Measurements from ENCODE around the gene PPP1R37.

PPP1R37 gene

DNA sequence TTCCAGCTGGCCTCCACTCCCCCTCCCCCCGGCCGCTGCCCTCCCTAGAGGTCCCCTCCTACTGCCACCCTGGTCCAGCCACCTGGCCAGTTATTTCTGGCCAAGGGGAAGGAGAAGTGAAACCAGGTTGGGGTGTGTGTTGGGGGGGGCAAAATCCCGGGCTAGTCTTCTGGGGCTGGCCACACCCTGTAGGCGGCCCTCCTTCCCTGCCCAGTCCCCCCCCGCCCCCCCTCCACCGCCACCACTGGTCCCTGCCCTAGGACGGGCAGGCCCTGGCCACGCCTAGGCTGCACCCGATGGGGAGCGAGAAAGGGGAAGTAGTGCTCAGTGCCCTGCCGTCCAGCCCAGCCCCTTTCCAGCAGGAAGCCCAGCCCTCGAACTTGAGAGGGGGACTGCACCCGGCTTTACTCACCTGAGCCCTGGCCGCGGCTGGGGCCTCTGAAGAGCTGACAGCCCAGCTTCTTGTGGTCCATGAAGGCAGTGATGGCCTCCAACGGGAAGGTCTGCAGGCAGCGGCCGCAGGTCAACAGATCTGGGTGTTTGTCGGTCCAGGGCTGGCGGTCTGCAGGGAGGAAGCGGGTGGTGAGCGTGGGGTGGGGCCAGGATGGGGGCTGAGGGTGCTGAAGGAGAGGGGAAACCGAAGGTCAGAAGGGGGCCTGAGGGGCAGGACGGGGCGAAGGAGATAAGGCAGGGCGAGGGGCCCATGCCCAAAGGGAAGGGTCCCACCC is 17.5 kb upstream of the PPP1R37 start:
- ATAC-seq = no peak

DNA sequence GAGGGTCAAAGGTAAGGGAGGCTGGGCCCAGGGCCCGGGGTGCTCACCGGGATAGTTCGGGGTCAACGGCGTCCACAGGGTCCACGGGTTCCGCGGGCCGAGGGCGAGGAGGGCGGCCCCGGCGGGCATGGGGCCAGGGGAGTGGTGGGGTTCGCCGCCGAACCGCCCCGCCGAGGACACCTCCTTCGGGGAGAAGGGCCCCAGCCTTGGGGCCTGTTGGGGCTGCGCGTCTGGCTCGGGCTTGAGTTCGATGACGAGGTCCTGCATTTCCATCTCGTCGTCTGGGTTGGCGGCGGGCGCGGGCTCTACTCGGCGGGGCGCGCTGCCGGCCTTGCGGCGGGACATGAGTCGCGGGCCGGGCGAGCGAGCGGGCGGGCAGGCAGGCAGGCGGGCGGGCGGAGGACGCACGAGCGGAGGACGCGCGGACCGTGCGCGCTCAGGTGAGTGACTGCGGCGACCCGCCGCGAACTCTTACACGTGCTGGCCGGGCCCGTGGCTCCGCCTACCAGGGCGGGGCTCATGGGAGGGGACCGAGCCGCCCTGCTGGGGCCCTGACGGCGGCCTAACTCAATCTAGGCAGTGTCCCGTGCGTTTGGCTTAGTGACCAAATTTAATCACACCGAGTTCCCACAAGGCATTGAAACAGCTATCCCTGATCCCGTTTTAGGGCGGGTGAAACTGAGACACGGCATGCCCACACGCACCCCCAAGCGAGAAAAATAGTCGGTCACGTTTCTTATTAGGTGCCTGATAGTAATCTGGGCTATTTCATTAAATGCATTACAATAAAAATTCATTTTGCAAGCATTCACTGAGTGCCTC is 16.7 kb upstream of the PPP1R37 start, which contains the start of gene ZNF296:
TSS of gene ZNF296 (minus strand) at position 450 of the 822 bp plus-strand sequence. CDS start at position 345, 105 bp downstream.
- no peak for ATAC-seq
- TF ChIP-seq ARNTL (CRISPR knock-in tag; IDR thresholded peaks at IDR 0.05; ENCODE audit: borderline replicate concordance, low read depth) = no peak
- TF ChIP-seq, protein P1, sequence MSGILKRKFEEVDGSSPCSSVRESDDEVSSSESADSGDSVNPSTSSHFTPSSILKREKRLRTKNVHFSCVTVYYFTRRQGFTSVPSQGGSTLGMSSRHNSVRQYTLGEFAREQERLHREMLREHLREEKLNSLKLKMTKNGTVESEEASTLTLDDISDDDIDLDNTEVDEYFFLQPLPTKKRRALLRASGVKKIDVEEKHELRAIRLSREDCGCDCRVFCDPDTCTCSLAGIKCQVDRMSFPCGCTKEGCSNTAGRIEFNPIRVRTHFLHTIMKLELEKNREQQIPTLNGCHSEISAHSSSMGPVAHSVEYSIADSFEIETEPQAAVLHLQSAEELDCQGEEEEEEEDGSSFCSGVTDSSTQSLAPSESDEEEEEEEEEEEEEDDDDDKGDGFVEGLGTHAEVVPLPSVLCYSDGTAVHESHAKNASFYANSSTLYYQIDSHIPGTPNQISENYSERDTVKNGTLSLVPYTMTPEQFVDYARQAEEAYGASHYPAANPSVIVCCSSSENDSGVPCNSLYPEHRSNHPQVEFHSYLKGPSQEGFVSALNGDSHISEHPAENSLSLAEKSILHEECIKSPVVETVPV (CRISPR knock-in tag; IDR thresholded peaks at IDR 0.05) = no peak
- no peak for TF ChIP-seq OSR1 (CRISPR knock-in tag; IDR thresholded peaks at IDR 0.05)
- no peak for TF ChIP-seq TOX (CRISPR knock-in tag; IDR thresholded peaks at IDR 0.05; ENCODE audit: borderline replicate concordance)
- no peak for TF ChIP-seq ESRRG (CRISPR knock-in tag; IDR thresholded peaks at IDR 0.05)
- TF ChIP-seq TCF4 (CRISPR knock-in tag; IDR thresholded peaks at IDR 0.05; ENCODE audit: borderline replicate concordance) = no peak
- TF ChIP-seq, protein P2, sequence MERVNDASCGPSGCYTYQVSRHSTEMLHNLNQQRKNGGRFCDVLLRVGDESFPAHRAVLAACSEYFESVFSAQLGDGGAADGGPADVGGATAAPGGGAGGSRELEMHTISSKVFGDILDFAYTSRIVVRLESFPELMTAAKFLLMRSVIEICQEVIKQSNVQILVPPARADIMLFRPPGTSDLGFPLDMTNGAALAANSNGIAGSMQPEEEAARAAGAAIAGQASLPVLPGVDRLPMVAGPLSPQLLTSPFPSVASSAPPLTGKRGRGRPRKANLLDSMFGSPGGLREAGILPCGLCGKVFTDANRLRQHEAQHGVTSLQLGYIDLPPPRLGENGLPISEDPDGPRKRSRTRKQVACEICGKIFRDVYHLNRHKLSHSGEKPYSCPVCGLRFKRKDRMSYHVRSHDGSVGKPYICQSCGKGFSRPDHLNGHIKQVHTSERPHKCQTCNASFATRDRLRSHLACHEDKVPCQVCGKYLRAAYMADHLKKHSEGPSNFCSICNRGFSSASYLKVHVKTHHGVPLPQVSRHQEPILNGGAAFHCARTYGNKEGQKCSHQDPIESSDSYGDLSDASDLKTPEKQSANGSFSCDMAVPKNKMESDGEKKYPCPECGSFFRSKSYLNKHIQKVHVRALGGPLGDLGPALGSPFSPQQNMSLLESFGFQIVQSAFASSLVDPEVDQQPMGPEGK (CRISPR knock-in tag; IDR thresholded peaks at IDR 0.05; ENCODE audit: borderline replicate concordance) = no peak
- TF ChIP-seq ZFP3 (CRISPR knock-in tag; IDR thresholded peaks at IDR 0.05) = no peak
- no peak for TF ChIP-seq ZNF70 (CRISPR knock-in tag; IDR thresholded peaks at IDR 0.05)
- no peak for TF ChIP-seq PPARA (CRISPR knock-in tag; IDR thresholded peaks at IDR 0.05; ENCODE audit: borderline replicate concordance)
- TF ChIP-seq ZNF565 (CRISPR knock-in tag; conservative IDR thresholded peaks at IDR 0.05; ENCODE audit: low read depth) = no peak

More for the DNA sequence above, 17.5 kb upstream of the PPP1R37 start:
- TF ChIP-seq ZC3H10 (CRISPR knock-in tag; IDR thresholded peaks at IDR 0.05) (no peak), BACH2 (CRISPR knock-in tag; IDR thresholded peaks at IDR 0.05; ENCODE audit: borderline replicate concordance) (no peak), SNAI2 (CRISPR knock-in tag; IDR thresholded peaks at IDR 0.05) (no peak), OSR1 (CRISPR knock-in tag; IDR thresholded peaks at IDR 0.05) (no peak), ZFP30 (CRISPR knock-in tag; IDR thresholded peaks at IDR 0.05) (no peak), ZFP3 (CRISPR knock-in tag; IDR thresholded peaks at IDR 0.05) (no peak), ZNF70 (CRISPR knock-in tag; IDR thresholded peaks at IDR 0.05) (no peak), ARNTL (CRISPR knock-in tag; IDR thresholded peaks at IDR 0.05; ENCODE audit: borderline replicate concordance, low read depth) (no peak), ZNF8 (CRISPR knock-in tag; IDR thresholded peaks at IDR 0.05) (no peak), GLIS3 (CRISPR knock-in tag; IDR thresholded peaks at IDR 0.05) (no peak), ESRRG (CRISPR knock-in tag; IDR thresholded peaks at IDR 0.05) (no peak), PPARA (CRISPR knock-in tag; IDR thresholded peaks at IDR 0.05; ENCODE audit: borderline replicate concordance) (no peak)
- TF ChIP-seq, protein P3, sequence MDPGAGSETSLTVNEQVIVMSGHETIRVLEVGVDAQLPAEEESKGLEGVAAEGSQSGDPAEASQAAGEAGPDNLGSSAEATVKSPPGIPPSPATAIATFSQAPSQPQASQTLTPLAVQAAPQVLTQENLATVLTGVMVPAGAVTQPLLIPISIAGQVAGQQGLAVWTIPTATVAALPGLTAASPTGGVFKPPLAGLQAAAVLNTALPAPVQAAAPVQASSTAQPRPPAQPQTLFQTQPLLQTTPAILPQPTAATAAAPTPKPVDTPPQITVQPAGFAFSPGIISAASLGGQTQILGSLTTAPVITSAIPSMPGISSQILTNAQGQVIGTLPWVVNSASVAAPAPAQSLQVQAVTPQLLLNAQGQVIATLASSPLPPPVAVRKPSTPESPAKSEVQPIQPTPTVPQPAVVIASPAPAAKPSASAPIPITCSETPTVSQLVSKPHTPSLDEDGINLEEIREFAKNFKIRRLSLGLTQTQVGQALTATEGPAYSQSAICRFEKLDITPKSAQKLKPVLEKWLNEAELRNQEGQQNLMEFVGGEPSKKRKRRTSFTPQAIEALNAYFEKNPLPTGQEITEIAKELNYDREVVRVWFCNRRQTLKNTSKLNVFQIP (CRISPR knock-in tag; IDR thresholded peaks at IDR 0.05; ENCODE audit: borderline replicate concordance, low read depth) = no peak
- TF ChIP-seq, protein P4, sequence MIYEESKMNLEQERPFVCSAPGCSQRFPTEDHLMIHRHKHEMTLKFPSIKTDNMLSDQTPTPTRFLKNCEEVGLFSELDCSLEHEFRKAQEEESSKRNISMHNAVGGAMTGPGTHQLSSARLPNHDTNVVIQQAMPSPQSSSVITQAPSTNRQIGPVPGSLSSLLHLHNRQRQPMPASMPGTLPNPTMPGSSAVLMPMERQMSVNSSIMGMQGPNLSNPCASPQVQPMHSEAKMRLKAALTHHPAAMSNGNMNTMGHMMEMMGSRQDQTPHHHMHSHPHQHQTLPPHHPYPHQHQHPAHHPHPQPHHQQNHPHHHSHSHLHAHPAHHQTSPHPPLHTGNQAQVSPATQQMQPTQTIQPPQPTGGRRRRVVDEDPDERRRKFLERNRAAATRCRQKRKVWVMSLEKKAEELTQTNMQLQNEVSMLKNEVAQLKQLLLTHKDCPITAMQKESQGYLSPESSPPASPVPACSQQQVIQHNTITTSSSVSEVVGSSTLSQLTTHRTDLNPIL (CRISPR knock-in tag; IDR thresholded peaks at IDR 0.05; ENCODE audit: low read depth) = no peak
- TF ChIP-seq, protein P1 (CRISPR knock-in tag; IDR thresholded peaks at IDR 0.05) = no peak
- TF ChIP-seq, protein P2 (CRISPR knock-in tag; IDR thresholded peaks at IDR 0.05; ENCODE audit: borderline replicate concordance) = no peak
- TF ChIP-seq, protein P5, sequence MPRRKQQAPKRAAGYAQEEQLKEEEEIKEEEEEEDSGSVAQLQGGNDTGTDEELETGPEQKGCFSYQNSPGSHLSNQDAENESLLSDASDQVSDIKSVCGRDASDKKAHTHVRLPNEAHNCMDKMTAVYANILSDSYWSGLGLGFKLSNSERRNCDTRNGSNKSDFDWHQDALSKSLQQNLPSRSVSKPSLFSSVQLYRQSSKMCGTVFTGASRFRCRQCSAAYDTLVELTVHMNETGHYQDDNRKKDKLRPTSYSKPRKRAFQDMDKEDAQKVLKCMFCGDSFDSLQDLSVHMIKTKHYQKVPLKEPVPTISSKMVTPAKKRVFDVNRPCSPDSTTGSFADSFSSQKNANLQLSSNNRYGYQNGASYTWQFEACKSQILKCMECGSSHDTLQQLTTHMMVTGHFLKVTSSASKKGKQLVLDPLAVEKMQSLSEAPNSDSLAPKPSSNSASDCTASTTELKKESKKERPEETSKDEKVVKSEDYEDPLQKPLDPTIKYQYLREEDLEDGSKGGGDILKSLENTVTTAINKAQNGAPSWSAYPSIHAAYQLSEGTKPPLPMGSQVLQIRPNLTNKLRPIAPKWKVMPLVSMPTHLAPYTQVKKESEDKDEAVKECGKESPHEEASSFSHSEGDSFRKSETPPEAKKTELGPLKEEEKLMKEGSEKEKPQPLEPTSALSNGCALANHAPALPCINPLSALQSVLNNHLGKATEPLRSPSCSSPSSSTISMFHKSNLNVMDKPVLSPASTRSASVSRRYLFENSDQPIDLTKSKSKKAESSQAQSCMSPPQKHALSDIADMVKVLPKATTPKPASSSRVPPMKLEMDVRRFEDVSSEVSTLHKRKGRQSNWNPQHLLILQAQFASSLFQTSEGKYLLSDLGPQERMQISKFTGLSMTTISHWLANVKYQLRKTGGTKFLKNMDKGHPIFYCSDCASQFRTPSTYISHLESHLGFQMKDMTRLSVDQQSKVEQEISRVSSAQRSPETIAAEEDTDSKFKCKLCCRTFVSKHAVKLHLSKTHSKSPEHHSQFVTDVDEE (CRISPR knock-in tag; IDR thresholded peaks at IDR 0.05) = no peak
